K562 treated with DMSO at 1 percent for 12 hours (cell line): ENCODE results near the gene TMEM126B. TPM values are rescaled to one million over a fixed set of nuclear protein-coding genes. Genes with fewer than 3 reads are reported as not detected.

Source experiments
- total RNA-seq: library from RNA; unstranded; fragments of 300-600 nt; gene quantifications from 2 replicates; pipeline ENCODE4 v1.2.3, GENCODE V29; 2022; ENCODE audit not compliant: insufficient read depth

TMEM126B gene
- 65.5 and 96.5 TPM in 2 replicates for total RNA-seq

DNA sequence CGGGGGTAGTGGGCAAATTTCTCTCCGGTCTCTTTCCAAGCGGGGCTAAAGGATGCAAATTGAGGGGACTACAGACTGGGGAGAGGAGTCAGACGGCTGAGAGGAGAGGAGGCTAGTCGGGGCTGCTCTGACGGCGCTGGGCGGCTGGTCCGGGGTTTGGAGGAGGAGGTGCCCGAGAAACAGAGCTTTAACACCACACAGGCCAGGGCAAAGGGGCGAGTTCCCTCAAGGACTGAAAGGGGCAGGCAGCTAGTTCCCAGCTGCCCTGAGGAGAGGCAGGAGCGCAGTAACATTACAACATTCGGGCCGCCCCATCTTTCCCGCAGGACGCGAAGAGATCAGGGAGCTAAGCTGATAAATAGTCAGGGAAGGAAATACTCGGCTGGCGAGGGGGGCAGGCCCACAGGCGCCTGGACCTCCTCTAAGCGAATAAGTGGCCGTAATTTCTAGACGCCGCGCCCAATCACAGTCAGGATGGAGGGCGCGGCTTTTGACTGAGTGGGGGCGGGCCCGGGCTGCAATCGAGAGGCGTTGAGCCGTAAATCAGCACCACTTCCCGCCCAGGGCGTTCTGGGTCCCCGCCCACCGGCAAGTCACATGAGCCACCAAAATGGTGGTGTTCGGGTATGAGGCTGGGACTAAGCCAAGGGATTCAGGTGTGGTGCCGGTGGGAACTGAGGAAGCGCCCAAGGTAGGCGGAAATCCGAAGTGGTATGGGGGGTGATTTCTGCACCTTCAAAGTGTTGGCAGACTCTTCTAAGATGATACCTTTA is at the start of gene TMEM126B:
Gene TMEM126B, plus strand, starts transcription at position 596 of the 773 bp plus-strand sequence. Its CDS starts 15 bp downstream, at position 611.

GRCh38 chr11:85627332-85627997 is 928 bp upstream of the TMEM126B start, which contains the start of gene DLG2:
TSS of gene DLG2 (minus strand) at chr11:85627344.

DNA sequence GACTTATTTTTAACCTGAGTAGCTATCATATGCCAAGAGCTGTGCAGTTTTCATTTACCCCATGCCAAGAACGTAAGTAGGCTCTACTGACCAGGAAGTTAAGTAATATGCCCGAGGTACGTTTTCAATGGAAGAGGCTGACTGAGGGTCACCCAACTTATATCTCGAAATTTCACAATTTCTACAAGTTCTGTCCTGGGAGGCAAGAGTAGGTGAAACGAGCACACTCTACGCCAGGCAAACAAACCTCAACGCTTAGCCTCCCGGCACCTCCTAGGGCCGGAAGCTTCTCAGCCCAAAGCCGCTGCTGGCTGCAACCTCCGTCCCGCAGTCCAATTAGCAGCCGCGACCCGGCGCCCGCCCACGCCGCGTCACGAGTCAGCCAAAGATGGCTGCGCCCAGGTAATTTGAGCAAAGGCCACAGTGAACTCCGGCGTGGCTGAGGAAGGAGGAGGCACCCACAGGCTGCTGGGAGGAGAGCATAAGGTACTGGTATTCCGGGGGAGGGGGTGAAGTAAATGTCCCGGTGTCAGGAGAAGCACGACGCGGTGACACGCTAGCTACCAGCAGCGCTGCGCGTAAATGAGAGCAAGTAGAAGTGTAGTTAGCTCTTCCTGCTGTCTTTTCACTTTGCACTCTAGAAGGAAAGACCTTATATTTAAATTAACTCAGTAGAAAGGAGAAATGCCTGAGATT is 19.4 kb downstream of the TMEM126B start, which contains the start of gene TMEM126A:
Gene TMEM126A, plus strand, starts transcription at position 364 of the 696 bp plus-strand sequence. CDS start 2,289 bp downstream, outside the sequence.

DNA sequence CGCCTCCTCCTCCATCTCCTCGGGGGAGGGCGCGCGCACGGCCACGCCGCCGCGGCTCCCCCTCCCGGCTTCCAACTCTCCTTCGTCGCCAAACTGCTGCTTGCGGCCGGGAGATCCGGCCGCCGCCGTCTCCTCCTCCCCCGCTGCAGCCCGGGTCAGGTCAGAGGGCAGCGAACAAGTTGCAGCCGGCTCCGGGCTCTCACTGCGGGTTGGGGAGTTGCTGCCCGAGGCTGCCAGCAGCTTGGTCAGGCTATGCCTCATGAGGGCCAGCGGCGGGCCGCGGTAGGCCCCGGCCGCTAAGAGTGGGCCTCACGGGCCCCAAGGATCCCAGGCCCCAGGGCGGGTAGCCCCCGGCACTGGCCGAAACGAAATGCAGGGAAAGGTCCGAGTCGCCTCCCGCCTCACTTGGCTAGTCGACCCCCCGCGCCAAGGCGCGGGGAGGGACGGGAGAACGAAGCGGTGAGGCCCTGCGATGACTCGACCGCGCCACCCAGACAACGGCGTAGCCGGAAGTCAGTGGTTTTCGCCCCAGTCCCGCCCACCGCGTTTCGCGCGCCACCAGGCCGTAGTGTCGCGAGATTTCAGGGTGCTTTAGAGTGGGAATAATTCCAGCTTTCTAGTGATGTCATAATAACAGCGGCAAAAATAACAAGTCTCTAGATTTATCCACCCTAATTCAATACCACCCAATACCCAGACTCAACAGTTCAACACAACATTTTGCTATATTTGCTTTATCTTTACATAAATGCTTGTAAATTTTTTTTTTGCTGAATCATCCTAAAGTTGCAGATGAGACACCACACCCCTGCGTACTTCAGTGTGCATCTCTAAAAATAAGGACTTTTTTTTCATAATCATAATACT is 36.5 kb downstream of the TMEM126B start, which contains the start of gene CREBZF:
Gene CREBZF, minus strand, starts transcription at position 515 of the 867 bp plus-strand sequence. Its CDS starts 254 bp downstream, at position 261.

DNA sequence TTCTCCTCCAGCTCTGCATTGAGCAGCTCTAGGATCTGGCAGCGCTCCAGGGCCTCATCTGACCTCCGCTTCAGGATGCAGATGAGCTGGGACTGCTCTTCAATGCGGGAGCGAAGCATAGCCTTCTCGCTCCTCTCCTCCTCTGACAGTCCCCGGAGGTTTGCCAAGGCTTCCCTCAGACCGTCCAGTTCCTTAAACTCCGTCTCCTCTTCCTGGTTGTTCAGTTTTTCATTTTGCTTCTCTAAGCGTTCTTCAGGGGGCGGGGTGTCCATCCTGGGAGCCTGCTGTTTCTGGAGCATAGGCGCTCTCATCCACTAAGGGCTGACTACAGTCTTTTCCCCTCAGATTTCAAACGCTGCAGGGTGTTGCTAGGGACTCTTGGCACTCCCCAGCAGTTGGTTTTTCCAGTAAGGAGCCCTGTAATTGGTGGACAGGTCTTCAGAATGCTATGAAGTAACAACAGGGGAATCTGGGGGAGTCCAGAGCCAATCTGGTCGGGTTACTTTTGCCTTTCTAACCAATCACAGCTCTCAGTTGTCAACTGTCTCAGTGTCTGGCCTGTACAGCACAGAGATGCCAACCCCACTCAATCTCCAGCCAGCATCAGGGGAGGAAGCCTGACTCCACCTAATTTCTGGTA is 57.5 kb downstream of the TMEM126B start, which contains the start of gene CCDC89:
Gene CCDC89, minus strand, starts transcription at position 376 of the 640 bp plus-strand sequence. Its CDS starts 65 bp downstream, at position 311.

Other genes with a start within 250 kb of the TMEM126B start
- gene DLG2, start 1.2 kb upstream of the TMEM126B start, total RNA-seq: 1.6 TPM in 1 of 2 replicates, not detected in the other
- gene TMEM126A, start 19.4 kb downstream of the TMEM126B start, total RNA-seq: 40.2 and 51.8 TPM in 2 replicates
- 18.1 and 45.3 TPM in 2 replicates for gene CREBZF, start 36.5 kb downstream of the TMEM126B start, total RNA-seq
- gene CCDC89, start 57.6 kb downstream of the TMEM126B start, total RNA-seq: not detected in 2 replicates
- gene SYTL2, start 182.5 kb downstream of the TMEM126B start, total RNA-seq: 0.56 TPM in 1 of 2 replicates, not detected in the other
- gene CCDC83, start 226.8 kb downstream of the TMEM126B start, total RNA-seq: not detected in 2 replicates